NOMO-1 treated with DMSO at 0.1 percent for 48 hours (cell line): Measurements from ENCODE around the gene COLEC12.
A peak's percentile ranks its signal among the peaks of the same experiment; 100 is the strongest.

Source experiments
- DNase-seq: peaks from one replicate; lab custom pipeline; 2025; ENCODE audit not compliant: unreplicated experiment; lab: John Stamatoyannopoulos, UW

The COLEC12 gene

GRCh38 chr18:446941-447560 lies 53.5 kb downstream of the COLEC12 start:
- no peak for DNase-seq

GRCh38 chr18:445055-445454 lies 55.4 kb downstream of the COLEC12 start:
- no peak for DNase-seq

DNA sequence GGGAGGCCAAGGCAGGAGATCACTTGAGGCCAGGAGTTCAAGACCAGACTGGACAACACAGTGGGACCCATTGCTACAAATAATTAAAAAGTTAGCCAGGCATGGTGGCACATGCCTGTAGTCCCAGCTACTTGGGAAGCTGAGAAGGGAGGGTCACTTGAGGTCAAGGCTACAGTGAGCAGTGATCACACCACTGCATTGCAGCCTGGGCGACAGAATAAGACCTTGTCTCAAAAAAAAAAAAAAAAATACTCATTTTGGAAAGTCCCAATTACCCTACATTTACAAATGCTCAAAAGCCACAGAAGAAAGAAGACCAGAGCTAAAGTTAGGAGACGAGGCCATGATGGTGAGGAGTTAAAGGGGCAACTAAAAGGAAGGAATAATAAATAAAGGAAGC lies 61.9 kb downstream of the COLEC12 start:
- DNase-seq = no peak

DNA sequence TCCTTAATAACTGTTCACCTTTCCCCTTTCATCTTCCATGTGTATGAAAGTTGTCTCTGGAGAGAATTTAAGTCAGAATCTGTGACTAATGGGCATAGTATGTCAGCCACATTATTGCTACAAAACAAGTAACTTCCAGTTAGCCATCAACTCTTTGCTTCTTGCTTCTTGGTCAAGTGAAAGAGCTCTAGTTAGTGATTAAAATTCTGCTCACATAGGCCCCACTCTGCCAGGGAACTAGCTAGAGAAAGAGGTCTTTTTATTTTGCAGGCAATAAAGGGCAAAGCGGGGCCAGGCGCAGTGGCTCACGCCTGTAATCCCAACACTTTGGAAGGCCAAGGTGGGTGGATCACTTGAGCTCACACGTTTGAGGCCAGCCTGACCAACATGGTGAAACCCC lies 64.6 kb downstream of the COLEC12 start:
- DNase-seq = no peak

DNA sequence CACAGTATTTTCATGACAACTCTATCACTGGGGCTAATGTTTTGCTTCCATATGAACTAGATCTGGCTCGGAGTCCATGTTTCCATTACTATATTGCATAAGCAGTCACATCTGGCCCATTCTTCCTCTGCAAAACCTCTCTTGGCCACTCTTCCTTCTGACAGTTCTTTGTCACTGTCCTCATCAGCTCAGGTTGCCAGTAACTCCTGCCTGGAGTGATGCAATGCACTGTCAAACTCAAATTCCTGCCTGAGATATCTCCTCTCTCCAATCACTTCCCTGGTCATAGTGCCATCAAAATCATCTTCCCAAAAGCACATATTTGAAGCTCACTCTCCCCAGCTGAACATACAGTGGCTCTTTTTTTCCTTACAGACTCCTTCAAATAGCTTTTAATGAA lies 66.1 kb downstream of the COLEC12 start:
- no peak for DNase-seq

- no peak for DNase-seq
Observed at GRCh38 chr18:433960-434359, 66.5 kb downstream of the COLEC12 start.

- no peak for DNase-seq
Observed at GRCh38 chr18:433298-433697, 67.2 kb downstream of the COLEC12 start.

DNA sequence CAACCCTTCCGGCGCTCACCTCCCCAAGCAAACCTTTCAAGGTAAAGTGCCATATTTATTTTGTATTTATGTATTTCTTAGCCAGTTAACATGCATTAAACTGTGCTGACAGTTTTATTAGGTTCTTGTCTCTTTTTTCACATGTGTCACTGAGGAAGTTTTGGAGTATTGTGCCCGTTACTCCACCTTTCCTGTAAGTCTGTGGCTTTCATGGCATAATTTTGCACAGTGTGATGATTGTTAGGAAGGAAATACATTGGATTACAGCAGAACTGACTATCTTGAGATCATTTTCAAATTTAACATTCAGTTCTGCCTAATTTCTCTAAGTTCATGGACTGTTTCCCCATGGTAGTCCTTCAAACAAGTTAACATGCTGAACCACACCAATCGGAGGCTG lies 67.7 kb downstream of the COLEC12 start:
- no peak for DNase-seq

DNA sequence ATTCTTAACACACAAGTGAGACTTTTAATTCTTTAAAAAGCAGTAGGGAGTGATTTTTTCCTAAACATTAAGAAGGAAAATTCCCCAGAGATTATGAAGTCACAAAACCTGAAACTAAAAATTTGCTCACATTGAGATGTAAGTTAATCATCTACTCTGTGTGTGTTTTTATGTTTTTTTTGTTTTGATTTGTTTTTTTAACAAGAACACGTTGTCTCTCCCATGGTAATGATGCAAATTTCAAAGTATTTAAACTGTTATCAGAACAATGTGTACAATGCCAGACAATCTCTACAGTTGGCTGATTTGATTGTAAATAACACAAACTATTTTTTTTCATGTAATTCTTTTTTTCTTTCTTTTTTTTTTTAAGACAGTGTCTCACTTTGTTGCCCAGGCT lies 71.5 kb downstream of the COLEC12 start:
- no peak for DNase-seq

- no peak for DNase-seq
Observed at GRCh38 chr18:427005-427404, 73.5 kb downstream of the COLEC12 start.

DNA sequence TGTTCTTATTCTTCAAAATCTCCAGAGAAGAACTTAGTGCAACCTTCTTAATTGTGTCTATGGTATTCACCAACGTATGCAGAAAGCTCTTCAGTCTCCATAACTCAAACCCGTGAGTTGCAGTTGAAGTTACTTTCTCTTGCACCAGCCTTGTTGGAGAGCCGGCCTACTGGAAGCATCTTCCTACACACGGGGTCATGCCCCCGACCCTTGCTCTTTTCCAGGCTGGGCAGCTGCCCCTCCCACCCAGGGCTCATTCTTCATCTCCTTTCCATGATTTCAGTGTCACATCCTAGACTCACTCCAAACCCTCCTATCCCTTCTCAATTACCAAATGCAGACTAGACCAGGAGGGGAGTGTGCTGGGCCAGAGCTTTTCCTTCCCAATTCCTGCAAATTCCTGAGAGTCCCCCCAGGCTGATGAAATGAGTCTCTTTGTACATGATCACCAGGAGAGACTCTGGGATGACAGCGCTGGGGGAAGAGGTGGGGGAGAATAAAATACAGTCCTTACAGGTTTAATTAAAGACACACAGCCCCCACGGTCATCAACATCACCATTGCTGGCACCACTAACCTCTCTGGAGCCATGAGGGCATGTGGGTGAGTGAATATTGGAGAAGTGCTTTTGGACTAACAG lies 75.3 kb downstream of the COLEC12 start:
- DNase-seq = no peak

GRCh38 chr18:424668-425067 lies 75.8 kb downstream of the COLEC12 start:
- DNase-seq = no peak

DNA sequence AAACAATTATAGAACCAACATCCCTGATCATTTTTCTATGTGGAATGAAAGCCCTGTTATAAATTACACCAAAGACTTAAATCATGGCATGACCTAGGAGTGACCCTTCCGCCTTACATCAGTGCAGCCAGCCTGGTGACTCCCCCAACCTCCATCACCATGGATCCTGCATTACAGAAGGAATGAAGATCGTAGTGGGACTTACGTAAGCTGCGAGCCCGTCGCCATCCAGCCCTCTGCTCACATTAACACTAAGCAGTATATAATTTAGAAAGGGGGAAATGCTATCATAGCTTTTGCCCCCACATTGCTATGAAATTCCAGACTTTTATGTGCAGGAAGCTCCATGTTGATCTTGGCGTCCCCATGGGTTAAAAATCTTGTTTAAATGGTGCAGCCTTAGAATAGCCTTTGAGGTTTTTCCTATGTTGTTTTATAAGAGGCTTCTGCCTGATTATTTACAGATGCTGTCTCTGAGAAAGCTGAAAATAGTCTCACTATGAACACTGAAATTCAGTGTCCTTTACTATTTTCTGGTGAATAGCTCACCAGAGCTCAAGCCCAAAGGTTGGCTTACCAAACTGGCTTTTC lies 76.3 kb downstream of the COLEC12 start:
- DNase-seq = no peak

DNA sequence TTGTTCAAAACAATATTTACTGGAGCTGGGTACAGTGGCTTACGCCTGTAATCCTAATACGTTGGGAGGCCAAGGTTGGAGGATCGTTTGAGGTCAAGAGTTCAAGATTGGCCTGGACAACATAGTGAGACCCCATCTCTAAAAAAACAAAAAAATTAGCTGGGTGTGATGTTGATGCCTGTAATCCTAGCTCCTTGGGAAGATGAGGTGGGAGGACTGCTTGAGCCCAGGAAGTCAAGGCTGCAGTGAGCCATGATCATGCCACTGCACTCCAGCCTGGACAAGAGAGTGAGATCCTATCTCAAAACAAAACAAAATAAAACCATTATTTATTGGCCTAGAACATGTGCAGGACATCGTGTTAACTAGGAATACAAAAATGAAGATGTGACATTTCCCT lies 77.5 kb downstream of the COLEC12 start:
- no peak for DNase-seq

GRCh38 chr18:421247-422155 lies 79.0 kb downstream of the COLEC12 start:
- DNase-seq = no peak

GRCh38 chr18:420661-421246 lies 79.7 kb downstream of the COLEC12 start:
- no peak for DNase-seq

- DNase-seq = no peak
Observed at GRCh38 chr18:419541-420175, 80.8 kb downstream of the COLEC12 start.

- no peak for DNase-seq
Observed at GRCh38 chr18:417495-417894, 83.0 kb downstream of the COLEC12 start.

DNA sequence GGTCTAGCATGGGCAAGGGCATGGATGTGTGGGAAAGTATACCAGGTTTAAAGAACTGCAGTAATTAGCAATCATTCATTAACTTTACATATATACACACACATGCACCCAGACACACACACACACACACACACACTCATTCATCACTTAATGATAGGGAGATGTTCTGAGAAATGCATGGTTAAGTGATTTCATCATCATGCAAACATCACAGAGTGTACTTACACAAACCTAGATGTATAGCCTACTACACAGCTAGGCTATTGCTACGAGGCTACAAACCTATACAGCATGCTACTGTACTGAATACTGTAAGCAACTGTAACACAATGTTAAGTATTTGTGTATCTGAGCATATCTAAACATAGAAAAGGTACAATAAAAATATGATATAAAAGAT lies 83.6 kb downstream of the COLEC12 start:
- DNase-seq = no peak

DNA sequence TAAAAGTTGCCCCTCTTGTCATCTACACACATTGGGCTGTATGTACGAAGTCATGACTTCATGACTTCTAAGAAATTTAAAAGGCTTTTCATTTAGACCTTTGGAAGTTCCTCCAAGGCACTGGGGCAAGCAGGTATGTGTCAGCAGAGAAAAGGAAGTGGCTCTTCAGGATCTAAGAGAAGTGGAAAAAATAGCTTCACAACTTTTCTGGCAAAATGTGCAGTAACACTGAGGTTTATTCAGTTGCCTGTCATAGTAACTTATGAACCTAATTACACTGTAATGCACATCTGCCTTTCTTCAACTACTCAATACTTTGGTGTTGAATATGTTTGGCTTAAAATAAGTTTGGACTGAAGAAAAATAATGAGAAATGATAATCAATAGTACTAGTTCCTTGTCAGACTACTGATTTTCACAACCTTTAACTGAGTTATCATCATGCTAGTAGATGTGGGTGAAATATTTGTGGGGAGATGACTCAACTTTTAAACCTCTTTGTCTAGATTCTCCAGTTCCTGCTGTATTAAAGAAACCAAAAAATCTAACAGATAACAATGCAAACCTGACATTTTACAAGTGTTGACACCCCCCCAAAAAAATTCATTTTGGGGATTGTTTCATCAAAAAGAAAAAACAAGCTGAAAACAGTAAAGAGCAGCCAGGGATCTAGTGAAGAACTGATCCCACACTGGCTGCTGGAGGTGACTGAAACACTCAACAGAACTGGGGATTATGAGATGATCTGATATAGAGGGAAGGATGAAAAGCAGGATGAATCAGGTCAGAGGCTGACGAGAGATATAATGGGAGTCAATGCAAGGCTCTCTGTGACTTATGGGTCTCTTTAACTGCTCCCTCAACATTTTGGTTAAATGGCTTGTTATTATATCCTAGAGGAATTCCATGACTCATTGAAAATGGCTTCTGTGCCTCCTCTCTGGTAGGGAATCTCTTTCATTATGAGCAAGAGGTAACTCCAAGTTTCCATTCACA lies 84.6 kb downstream of the COLEC12 start:
- peak; percentile 22 for DNase-seq
